Measurements from ENCODE around the gene MORC2. TPM values are rescaled to one million over a fixed set of nuclear protein-coding genes. Genes with fewer than 3 reads are reported as not detected.

The MORC2 gene
- total and polyA plus RNA-seq, 9 of the 15 experiments (the other 6 are each of a cell fraction or from before 2014, with no cell fraction given), result 3.3 to 34.7 (median 16.7) TPM

DNA sequence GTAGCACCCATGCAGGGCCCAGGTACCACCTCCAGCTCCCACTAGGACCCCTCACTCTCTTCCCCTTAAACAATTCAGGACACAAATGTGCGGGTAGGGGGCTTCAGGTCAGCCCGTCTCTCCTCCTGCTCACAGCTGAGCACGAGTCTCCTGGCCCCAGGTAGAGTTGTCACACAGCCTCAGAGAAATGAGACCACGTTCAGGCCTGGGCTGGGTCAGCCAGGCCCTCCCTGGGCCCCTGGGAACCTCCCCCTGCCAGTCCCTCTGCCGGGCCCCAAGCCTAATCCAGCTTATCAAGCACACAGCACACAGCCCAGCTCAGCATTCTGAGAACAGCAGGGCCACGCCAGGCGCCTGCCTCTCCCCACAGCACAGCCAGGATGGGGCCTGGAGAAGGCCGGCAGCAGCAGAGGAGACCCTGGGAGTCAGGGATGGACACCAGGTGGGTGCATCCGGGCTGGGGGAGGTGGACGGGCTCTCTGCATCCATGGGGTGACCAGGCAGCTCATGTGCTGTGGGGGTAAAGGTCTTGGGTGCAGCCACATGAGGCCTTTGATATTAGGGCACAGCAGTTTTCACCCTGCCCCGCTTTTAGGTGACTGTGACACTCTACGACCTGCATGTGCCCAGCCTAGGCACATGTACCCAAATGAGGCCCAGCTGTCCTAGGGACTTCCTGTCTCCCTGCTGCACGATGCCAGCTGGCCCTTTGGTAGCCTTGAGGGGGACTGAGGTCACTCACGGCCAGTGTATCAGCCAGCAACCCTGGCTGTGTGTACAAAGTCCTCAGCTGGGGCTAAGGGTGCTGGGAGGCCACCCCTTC lies 87.0 kb downstream of the MORC2 start (continued):
- TF ChIP-seq FIP1L1 (IDR thresholded peaks at IDR 0.05; ENCODE audit: low read depth, low read length, poor library complexity, severe bottlenecking) (no peak), GABPB2 (CRISPR knock-in tag; conservative IDR thresholded peaks at IDR 0.05) (no peak), ZNF124 (CRISPR knock-in tag; IDR thresholded peaks at IDR 0.05) (no peak), ZNF561 (CRISPR knock-in tag; conservative IDR thresholded peaks at IDR 0.05) (no peak), RNF2 (IDR thresholded peaks at IDR 0.05) (peak; percentile 92), NFE2 (IDR thresholded peaks at IDR 0.05; ENCODE audit: low read depth) (peak; percentile 79), SREBF1 (IDR thresholded peaks at IDR 0.05; ENCODE audit: borderline replicate concordance, low read depth, low read length) (no peak)
- TF ChIP-seq, protein P1, sequence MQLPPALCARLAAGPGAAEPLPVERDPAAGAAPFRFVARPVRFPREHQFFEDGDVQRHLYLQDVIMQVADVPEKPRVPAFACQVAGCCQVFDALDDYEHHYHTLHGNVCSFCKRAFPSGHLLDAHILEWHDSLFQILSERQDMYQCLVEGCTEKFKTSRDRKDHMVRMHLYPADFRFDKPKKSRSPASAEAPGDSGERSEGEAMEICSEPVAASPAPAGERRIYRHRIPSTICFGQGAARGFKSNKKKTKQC (CRISPR knock-in tag; IDR thresholded peaks at IDR 0.05), result no peak
- TF ChIP-seq, protein P2, sequence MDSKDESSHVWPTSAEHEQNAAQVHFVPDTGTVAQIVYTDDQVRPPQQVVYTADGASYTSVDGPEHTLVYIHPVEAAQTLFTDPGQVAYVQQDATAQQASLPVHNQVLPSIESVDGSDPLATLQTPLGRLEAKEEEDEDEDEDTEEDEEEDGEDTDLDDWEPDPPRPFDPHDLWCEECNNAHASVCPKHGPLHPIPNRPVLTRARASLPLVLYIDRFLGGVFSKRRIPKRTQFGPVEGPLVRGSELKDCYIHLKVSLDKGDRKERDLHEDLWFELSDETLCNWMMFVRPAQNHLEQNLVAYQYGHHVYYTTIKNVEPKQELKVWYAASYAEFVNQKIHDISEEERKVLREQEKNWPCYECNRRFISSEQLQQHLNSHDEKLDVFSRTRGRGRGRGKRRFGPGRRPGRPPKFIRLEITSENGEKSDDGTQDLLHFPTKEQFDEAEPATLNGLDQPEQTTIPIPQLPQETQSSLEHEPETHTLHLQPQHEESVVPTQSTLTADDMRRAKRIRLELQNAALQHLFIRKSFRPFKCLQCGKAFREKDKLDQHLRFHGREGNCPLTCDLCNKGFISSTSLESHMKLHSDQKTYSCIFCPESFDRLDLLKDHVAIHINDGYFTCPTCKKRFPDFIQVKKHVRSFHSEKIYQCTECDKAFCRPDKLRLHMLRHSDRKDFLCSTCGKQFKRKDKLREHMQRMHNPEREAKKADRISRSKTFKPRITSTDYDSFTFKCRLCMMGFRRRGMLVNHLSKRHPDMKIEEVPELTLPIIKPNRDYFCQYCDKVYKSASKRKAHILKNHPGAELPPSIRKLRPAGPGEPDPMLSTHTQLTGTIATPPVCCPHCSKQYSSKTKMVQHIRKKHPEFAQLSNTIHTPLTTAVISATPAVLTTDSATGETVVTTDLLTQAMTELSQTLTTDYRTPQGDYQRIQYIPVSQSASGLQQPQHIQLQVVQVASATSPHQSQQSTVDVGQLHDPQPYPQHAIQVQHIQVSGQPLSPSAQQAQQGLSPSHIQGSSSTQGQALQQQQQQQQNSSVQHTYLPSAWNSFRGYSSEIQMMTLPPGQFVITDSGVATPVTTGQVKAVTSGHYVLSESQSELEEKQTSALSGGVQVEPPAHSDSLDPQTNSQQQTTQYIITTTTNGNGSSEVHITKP (IDR thresholded peaks at IDR 0.05; ENCODE audit: partially characterized antibody), result no peak
- TF ChIP-seq, protein P3, sequence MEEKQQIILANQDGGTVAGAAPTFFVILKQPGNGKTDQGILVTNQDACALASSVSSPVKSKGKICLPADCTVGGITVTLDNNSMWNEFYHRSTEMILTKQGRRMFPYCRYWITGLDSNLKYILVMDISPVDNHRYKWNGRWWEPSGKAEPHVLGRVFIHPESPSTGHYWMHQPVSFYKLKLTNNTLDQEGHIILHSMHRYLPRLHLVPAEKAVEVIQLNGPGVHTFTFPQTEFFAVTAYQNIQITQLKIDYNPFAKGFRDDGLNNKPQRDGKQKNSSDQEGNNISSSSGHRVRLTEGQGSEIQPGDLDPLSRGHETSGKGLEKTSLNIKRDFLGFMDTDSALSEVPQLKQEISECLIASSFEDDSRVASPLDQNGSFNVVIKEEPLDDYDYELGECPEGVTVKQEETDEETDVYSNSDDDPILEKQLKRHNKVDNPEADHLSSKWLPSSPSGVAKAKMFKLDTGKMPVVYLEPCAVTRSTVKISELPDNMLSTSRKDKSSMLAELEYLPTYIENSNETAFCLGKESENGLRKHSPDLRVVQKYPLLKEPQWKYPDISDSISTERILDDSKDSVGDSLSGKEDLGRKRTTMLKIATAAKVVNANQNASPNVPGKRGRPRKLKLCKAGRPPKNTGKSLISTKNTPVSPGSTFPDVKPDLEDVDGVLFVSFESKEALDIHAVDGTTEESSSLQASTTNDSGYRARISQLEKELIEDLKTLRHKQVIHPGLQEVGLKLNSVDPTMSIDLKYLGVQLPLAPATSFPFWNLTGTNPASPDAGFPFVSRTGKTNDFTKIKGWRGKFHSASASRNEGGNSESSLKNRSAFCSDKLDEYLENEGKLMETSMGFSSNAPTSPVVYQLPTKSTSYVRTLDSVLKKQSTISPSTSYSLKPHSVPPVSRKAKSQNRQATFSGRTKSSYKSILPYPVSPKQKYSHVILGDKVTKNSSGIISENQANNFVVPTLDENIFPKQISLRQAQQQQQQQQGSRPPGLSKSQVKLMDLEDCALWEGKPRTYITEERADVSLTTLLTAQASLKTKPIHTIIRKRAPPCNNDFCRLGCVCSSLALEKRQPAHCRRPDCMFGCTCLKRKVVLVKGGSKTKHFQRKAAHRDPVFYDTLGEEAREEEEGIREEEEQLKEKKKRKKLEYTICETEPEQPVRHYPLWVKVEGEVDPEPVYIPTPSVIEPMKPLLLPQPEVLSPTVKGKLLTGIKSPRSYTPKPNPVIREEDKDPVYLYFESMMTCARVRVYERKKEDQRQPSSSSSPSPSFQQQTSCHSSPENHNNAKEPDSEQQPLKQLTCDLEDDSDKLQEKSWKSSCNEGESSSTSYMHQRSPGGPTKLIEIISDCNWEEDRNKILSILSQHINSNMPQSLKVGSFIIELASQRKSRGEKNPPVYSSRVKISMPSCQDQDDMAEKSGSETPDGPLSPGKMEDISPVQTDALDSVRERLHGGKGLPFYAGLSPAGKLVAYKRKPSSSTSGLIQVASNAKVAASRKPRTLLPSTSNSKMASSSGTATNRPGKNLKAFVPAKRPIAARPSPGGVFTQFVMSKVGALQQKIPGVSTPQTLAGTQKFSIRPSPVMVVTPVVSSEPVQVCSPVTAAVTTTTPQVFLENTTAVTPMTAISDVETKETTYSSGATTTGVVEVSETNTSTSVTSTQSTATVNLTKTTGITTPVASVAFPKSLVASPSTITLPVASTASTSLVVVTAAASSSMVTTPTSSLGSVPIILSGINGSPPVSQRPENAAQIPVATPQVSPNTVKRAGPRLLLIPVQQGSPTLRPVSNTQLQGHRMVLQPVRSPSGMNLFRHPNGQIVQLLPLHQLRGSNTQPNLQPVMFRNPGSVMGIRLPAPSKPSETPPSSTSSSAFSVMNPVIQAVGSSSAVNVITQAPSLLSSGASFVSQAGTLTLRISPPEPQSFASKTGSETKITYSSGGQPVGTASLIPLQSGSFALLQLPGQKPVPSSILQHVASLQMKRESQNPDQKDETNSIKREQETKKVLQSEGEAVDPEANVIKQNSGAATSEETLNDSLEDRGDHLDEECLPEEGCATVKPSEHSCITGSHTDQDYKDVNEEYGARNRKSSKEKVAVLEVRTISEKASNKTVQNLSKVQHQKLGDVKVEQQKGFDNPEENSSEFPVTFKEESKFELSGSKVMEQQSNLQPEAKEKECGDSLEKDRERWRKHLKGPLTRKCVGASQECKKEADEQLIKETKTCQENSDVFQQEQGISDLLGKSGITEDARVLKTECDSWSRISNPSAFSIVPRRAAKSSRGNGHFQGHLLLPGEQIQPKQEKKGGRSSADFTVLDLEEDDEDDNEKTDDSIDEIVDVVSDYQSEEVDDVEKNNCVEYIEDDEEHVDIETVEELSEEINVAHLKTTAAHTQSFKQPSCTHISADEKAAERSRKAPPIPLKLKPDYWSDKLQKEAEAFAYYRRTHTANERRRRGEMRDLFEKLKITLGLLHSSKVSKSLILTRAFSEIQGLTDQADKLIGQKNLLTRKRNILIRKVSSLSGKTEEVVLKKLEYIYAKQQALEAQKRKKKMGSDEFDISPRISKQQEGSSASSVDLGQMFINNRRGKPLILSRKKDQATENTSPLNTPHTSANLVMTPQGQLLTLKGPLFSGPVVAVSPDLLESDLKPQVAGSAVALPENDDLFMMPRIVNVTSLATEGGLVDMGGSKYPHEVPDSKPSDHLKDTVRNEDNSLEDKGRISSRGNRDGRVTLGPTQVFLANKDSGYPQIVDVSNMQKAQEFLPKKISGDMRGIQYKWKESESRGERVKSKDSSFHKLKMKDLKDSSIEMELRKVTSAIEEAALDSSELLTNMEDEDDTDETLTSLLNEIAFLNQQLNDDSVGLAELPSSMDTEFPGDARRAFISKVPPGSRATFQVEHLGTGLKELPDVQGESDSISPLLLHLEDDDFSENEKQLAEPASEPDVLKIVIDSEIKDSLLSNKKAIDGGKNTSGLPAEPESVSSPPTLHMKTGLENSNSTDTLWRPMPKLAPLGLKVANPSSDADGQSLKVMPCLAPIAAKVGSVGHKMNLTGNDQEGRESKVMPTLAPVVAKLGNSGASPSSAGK (IDR thresholded peaks at IDR 0.05), result peak; percentile 52

All from K562 (cell line).